ENCODE results near the gene PTPN18.

PTPN18 gene, protein sequence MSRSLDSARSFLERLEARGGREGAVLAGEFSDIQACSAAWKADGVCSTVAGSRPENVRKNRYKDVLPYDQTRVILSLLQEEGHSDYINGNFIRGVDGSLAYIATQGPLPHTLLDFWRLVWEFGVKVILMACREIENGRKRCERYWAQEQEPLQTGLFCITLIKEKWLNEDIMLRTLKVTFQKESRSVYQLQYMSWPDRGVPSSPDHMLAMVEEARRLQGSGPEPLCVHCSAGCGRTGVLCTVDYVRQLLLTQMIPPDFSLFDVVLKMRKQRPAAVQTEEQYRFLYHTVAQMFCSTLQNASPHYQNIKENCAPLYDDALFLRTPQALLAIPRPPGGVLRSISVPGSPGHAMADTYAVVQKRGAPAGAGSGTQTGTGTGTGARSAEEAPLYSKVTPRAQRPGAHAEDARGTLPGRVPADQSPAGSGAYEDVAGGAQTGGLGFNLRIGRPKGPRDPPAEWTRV

DNA sequence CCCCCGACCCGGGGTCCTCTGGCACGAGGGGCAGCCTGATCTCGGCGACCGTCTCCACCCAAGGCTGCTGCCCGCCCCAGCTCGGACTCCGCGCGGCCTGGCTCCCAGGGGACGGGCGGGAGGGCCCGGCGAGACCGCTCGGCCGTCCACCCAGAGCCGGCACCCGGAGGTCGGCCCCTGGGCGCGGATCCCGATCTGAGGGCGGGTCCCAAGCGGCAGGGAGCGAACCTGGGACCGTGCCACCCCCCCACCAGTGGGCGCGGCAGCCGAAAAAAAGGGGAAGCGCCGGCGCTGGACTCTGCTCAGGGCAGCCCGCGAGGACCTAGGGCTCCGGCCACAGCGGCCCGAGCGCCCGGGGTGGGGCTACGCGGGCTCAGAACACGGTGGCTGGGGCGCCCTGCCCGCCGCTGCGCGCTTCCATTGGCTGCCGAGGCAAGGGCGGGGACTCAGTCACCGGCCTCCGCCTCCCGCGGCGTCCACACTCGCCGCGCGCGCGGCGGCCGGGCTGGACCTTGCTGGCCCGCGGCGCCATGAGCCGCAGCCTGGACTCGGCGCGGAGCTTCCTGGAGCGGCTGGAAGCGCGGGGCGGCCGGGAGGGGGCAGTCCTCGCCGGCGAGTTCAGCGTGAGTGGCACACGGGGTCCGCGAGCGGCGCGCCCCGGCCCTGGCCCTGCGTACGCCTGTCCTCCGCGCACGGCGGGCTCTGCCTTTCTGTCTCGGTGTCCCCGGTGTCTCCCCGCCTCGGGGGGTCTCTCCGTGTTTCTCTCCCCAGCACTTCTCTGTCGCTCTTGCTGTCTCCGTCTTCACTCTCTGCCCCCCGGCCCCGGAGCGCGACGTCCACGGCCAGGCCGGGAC, at the start of gene PTPN18:
Gene PTPN18 (plus strand): TSS at position 479 of the 854 bp plus-strand sequence. CDS start 52 bp downstream, at position 531.
- H3K27ac ChIP-seq = peak within 1 kb of the TSS; percentile 25 to 91
- DNase-seq (ENCODE audit: low spot score) = peak; percentile 93
- H3K4me3 ChIP-seq = peak within 1 kb of the TSS; percentile 85
- TF ChIP-seq, protein P1, sequence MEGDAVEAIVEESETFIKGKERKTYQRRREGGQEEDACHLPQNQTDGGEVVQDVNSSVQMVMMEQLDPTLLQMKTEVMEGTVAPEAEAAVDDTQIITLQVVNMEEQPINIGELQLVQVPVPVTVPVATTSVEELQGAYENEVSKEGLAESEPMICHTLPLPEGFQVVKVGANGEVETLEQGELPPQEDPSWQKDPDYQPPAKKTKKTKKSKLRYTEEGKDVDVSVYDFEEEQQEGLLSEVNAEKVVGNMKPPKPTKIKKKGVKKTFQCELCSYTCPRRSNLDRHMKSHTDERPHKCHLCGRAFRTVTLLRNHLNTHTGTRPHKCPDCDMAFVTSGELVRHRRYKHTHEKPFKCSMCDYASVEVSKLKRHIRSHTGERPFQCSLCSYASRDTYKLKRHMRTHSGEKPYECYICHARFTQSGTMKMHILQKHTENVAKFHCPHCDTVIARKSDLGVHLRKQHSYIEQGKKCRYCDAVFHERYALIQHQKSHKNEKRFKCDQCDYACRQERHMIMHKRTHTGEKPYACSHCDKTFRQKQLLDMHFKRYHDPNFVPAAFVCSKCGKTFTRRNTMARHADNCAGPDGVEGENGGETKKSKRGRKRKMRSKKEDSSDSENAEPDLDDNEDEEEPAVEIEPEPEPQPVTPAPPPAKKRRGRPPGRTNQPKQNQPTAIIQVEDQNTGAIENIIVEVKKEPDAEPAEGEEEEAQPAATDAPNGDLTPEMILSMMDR (IDR thresholded peaks at IDR 0.05) = peak; percentile 48

DNA sequence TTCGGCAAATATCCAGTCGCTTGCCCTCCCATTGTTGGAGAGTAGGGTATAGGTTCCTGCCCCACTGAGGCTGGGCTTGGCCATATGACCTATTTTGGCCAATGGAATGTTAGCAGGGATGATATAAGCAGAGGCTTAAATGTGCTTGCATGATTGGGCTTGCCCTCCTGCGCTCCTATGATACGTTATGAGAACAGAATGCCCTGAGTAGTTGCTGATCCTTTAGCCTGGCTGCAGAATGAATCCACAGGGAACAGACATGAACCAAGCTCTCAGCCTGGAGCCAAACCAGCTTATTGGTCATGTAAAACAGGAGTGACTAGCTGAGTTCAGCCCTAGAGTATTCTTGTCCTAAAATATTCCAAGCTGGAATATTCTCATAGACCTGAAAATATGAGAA, 48.0 kb upstream of the PTPN18 start:
- H3K4me3 ChIP-seq = no peak overlapping the region
- TF ChIP-seq, protein P1 (IDR thresholded peaks at IDR 0.05) = no peak
- no peak for DNase-seq (ENCODE audit: low spot score)
- H3K27ac ChIP-seq = no peak overlapping the region

GRCh38 chr2:130310881-130311280, 45.0 kb upstream of the PTPN18 start:
- Histone ChIP-seq H3K4me3 (no peak overlapping the region), H3K27ac (no peak overlapping the region)
- TF ChIP-seq, protein P1 (IDR thresholded peaks at IDR 0.05) = no peak
- no peak for DNase-seq (ENCODE audit: low spot score)

- TF ChIP-seq, protein P1 (IDR thresholded peaks at IDR 0.05) = no peak
- no peak for DNase-seq (ENCODE audit: low spot score)
- Histone ChIP-seq H3K27ac (no peak overlapping the region), H3K4me3 (no peak overlapping the region)
Measured at GRCh38 chr2:130313812-130314334, 42.0 kb upstream of the PTPN18 start.

- TF ChIP-seq, protein P1 (IDR thresholded peaks at IDR 0.05) = no peak
- no peak overlapping the region for H3K27ac ChIP-seq
- H3K4me3 ChIP-seq = no peak overlapping the region
- DNase-seq (ENCODE audit: low spot score) = no peak
Measured at GRCh38 chr2:130314377-130314776, 41.5 kb upstream of the PTPN18 start.

DNA sequence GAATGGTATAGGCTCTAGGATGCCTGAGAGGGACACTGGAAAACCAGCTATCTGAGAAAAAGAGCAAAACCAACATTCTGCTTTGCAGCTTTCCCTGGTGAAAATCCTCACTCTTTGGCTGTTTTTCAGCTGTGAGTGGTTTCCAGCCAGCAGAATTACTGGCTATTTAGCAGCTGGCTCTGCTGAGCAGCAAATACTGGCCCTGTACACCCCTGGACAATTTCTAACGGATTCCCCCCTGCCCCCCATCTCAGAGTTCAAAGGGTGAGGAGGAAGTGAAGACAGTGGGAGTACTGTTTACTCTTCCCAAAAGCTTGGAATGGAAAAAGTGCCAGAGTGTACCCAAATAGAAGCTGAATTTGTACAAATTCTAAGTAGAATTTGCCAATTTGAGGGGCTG, 39.3 kb upstream of the PTPN18 start:
- Histone ChIP-seq H3K4me3 (no peak overlapping the region), H3K27ac (no peak overlapping the region)
- TF ChIP-seq, protein P1 (IDR thresholded peaks at IDR 0.05) = no peak
- DNase-seq (ENCODE audit: low spot score) = no peak
